A673 (cell line): ENCODE measurements around the gene NRP2.
A peak's percentile ranks its signal among the peaks of the same experiment; 100 is the strongest.

Source experiments
- EZH2 ChIP-seq: fragments of 200-600 bp; sonication (generic); IDR thresholded peaks from 2 replicates; pipeline ENCODE4 v1.6.1; 2017; ENCODE audit warnings: borderline replicate concordance, low read depth, mild to moderate bottlenecking, mixed read lengths, antibody characterized with exemption, low read length; ENCODE audit not compliant: poor library complexity, severe bottlenecking
- TF ChIP-seq, protein P1 (sequence below): fragments of 300-800, 200-600 bp; sonication (generic); conservative IDR thresholded peaks from 2 replicates; pipeline ENCODE4 v1.5.1; 2017; ENCODE audit warnings: low read depth, mild to moderate bottlenecking, antibody characterized with exemption, low read length, moderate library complexity, mixed read lengths

DNA sequence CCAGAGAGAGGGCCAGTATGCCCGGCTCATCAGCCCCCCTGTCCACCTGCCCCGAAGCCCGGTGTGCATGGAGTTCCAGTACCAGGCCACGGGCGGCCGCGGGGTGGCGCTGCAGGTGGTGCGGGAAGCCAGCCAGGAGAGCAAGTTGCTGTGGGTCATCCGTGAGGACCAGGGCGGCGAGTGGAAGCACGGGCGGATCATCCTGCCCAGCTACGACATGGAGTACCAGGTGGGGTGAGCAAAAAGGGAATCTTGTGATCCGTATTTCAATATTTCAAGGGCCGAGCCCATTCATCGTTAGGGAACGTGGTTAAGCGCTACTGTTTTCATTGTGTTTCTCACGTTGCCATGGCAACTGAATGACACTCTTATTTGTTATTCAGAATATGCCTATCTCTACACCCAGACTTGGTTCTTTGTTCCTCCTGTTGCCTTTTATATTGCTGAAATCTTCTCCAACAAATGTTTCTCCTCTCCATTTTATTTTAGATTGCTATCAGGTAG is 81.5 kb downstream of the NRP2 start:
- TF ChIP-seq, protein P1, sequence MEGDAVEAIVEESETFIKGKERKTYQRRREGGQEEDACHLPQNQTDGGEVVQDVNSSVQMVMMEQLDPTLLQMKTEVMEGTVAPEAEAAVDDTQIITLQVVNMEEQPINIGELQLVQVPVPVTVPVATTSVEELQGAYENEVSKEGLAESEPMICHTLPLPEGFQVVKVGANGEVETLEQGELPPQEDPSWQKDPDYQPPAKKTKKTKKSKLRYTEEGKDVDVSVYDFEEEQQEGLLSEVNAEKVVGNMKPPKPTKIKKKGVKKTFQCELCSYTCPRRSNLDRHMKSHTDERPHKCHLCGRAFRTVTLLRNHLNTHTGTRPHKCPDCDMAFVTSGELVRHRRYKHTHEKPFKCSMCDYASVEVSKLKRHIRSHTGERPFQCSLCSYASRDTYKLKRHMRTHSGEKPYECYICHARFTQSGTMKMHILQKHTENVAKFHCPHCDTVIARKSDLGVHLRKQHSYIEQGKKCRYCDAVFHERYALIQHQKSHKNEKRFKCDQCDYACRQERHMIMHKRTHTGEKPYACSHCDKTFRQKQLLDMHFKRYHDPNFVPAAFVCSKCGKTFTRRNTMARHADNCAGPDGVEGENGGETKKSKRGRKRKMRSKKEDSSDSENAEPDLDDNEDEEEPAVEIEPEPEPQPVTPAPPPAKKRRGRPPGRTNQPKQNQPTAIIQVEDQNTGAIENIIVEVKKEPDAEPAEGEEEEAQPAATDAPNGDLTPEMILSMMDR, result peak; percentile 73
- TF ChIP-seq EZH2, result no peak
